CD14-positive monocyte (primary cell): ENCODE measurements around the gene RPTOR. TPM values are rescaled to one million over a fixed set of nuclear protein-coding genes. Genes with fewer than 3 reads are reported as not detected.
A peak's percentile ranks its signal among the peaks of the same experiment; 100 is the strongest.

Experiments used
- DNase-seq, 3 donors: peaks; one replicate each; pipeline ENCODE4 v3.0.0-alpha.2; 2011 to 2022
- H2AFZ ChIP-seq: 2 replicates; pipeline ENCODE4 v1.6.0; 2012; ENCODE audit warnings: mild to moderate bottlenecking, low read depth, low read length, inconsistent platforms; ENCODE audit not compliant: insufficient read depth, poor library complexity, severe bottlenecking
- H3K27ac ChIP-seq, 2 donors: 1 replicate in 1 of 2; 2 replicates in 1 of 2; pipeline ENCODE4 v1.5.1; 2012 to 2013; ENCODE audit warnings: low read length in 2 of 2, control low read depth in 1 of 2, inconsistent platforms in 1 of 2, low read depth in 1 of 2, mild to moderate bottlenecking in 1 of 2
- H3K27me3 ChIP-seq, 2 donors: one replicate each; pipeline versions ENCODE4 v1.6.0 to v1.6.1; 2011 to 2013; ENCODE audit warnings: low read length in 2 of 2; ENCODE audit not compliant: control insufficient read depth in 2 of 2, insufficient read depth in 2 of 2
- H3K36me3 ChIP-seq, 2 donors: replicated peaks in 1 of 2; 1 replicate in 1 of 2; 2 replicates in 1 of 2; pipeline versions ENCODE4 v1.5.1 to v1.6.1; 2012 to 2013; ENCODE audit warnings: low read length in 2 of 2, control low read depth in 1 of 2, inconsistent platforms in 1 of 2, mild to moderate bottlenecking in 1 of 2; ENCODE audit not compliant: insufficient read depth in 2 of 2, control insufficient read depth in 1 of 2
- H3K4me1 ChIP-seq, 2 donors: 1 replicate in 1 of 2; 2 replicates in 1 of 2; pipeline versions ENCODE4 v1.5.1 to v1.6.1; 2012 to 2013; ENCODE audit warnings: low read length in 2 of 2, control low read depth in 1 of 2, inconsistent platforms in 1 of 2, mild to moderate bottlenecking in 1 of 2, moderate library complexity in 1 of 2; ENCODE audit not compliant: insufficient read depth in 2 of 2, control insufficient read depth in 1 of 2
- H3K4me2 ChIP-seq: replicated peaks from 2 replicates; pipeline ENCODE3; 2012; ENCODE audit warnings: low read length, moderate library complexity, mild to moderate bottlenecking; ENCODE audit not compliant: poor library complexity, severe bottlenecking; ENCODE audit errors: extremely low read depth
- H3K4me3 ChIP-seq, 3 experiments: fragments of 200-600 bp in 1 of 3; sonication (generic) in 1 of 3; replicated peaks in 1 of 3; 1 replicate in 2 of 3; 2 replicates in 1 of 3; pipeline ENCODE4 v1.5.1; 2011 to 2013; ENCODE audit warnings: low read length in 3 of 3, mild to moderate bottlenecking in 3 of 3, control low read depth in 2 of 3, low read depth in 2 of 3, inconsistent platforms in 1 of 3, moderate library complexity in 1 of 3
- H3K79me2 ChIP-seq: 2 replicates; pipeline ENCODE4 v1.6.0; 2012; ENCODE audit warnings: mild to moderate bottlenecking, control low read depth, inconsistent platforms, low read length, moderate library complexity; ENCODE audit not compliant: insufficient read depth
- H3K9ac ChIP-seq: 2 replicates; pipeline ENCODE4 v1.6.0; 2017; ENCODE audit warnings: low read length, mild to moderate bottlenecking; ENCODE audit not compliant: insufficient read depth, poor library complexity, severe bottlenecking
- H3K9me3 ChIP-seq, 2 donors: replicated peaks in 1 of 2; 1 replicate in 1 of 2; 2 replicates in 1 of 2; pipeline versions ENCODE4 v1.5.1 to v1.6.1; 2012 to 2013; ENCODE audit warnings: low read length in 2 of 2, control low read depth in 1 of 2; ENCODE audit not compliant: control insufficient read depth in 1 of 2, insufficient read depth in 1 of 2
- H4K20me1 ChIP-seq: 2 replicates; pipeline ENCODE4 v1.6.0; 2012; ENCODE audit warnings: mild to moderate bottlenecking, low read length, control low read depth, moderate library complexity; ENCODE audit not compliant: insufficient read depth
- H3K27ac Mint-ChIP-seq, 7 donors: one replicate each; pipeline ENCODE4 v1.8.0; 2020; ENCODE audit warnings: mild to moderate bottlenecking in 7 of 7, mixed read lengths in 7 of 7, moderate library complexity in 6 of 7, inconsistent platforms in 2 of 7
- H3K27me3 Mint-ChIP-seq, 3 donors: one replicate each; pipeline ENCODE4 v1.8.0; 2021 to 2022; ENCODE audit warnings: low read depth in 3 of 3, mild to moderate bottlenecking in 3 of 3, mixed read lengths in 3 of 3, moderate library complexity in 3 of 3, inconsistent platforms in 1 of 3
- H3K36me3 Mint-ChIP-seq, 2 donors: one replicate each; pipeline ENCODE4 v1.8.0; 2020; ENCODE audit warnings: mixed read lengths in 2 of 2, inconsistent platforms in 1 of 2, mild to moderate bottlenecking in 1 of 2
- H3K4me1 Mint-ChIP-seq: one replicate; pipeline ENCODE4 v1.8.0; 2020; ENCODE audit warnings: mild to moderate bottlenecking, mixed read lengths
- H3K4me3 Mint-ChIP-seq, 2 donors: one replicate each; pipeline ENCODE4 v1.8.0; 2020; ENCODE audit warnings: mild to moderate bottlenecking in 2 of 2, mixed read lengths in 2 of 2, moderate library complexity in 1 of 2
- H3K9me3 Mint-ChIP-seq, 7 donors: one replicate each; pipeline ENCODE4 v1.8.0; 2020 to 2022; ENCODE audit warnings: mixed read lengths in 7 of 7, mild to moderate bottlenecking in 6 of 7, moderate library complexity in 6 of 7, inconsistent platforms in 2 of 7
- CTCF ChIP-seq: fragments of 200-600 bp; IDR thresholded peaks from one replicate; pipeline ENCODE4 v1.8.0; 2022; ENCODE audit warnings: antibody characterized with exemption, mild to moderate bottlenecking
- WGBS: methylation state at CpG from one replicate; pipeline ENCODE4 v1.1.5; 2013; ENCODE audit warnings: missing lambda C conversion rate; ENCODE audit not compliant: insufficient coverage; 5-methylcytosine and 5-hydroxymethylcytosine counted together
- intact Hi-C, 2 donors: fragments of 100-400 bp; cut with micrococcal nuclease; formaldehyde crosslinking; loops; one replicate each; pipeline versions ENCODE4 v1.15.0 to v1.15.1; 2023
- polyA plus RNA-seq, 3 donors: library from polyadenylated mRNA; depleted of rRNA in 1 of 3; unstranded in 2 of 3; stranded (reverse) in 1 of 3; fragments of 300-500 nt in 2 of 3; fragments of >200 nt in 1 of 3; fragmentation: Illumina TruSeq in 2 of 3; gene quantifications; 1 replicate in 2 of 3; 2 replicates in 1 of 3; pipeline ENCODE4 v1.2.3, GENCODE V29; 2012 to 2021

Gene RPTOR
- polyA plus RNA-seq, 3 donors = 1.1 to 8.7 (median 2.6) TPM

GRCh38 chr17:80631142-80632045 lies 86.8 kb downstream of the RPTOR start:
- Mint-ChIP-seq H3K27ac (peak overlapping the region in 1 of 7 donors; percentile 13), H3K9me3 (no peaks in the 10 kb centered on the region)
- H3K9ac ChIP-seq = no peak overlapping the region

More at GRCh38 chr17:80631142-80632045, 86.8 kb downstream of the RPTOR start:
- Mint-ChIP-seq H3K27me3 (peaks cover 0 to 4% (median 1%) of the 10 kb centered on the region in 3 donors), H3K36me3 (peaks cover 15 to 24% of the 10 kb centered on the region in 2 donors), H3K4me1 (peaks cover 7% of the 10 kb centered on the region), H3K4me3 (no peak overlapping the region)
- peaks cover 0 to 14% of the 10 kb centered on the region in 2 donors for H3K36me3 ChIP-seq
- H3K79me2 ChIP-seq = peaks cover 9% of the 10 kb centered on the region
- no peak overlapping the region for H3K4me3 ChIP-seq
- TF ChIP-seq CTCF = no peak
- H4K20me1 ChIP-seq = peaks cover 39% of the 10 kb centered on the region
- no peak overlapping the region for H2AFZ ChIP-seq
- H3K27ac ChIP-seq = no peak overlapping the region
- no peaks in the 10 kb centered on the region for H3K9me3 ChIP-seq
- DNase-seq = no peak
- intact Hi-C loops = no loop called here
- H3K4me1 ChIP-seq = no peaks in the 10 kb centered on the region
- H3K4me2 ChIP-seq = no peak overlapping the region
- H3K27me3 ChIP-seq = no peaks in the 10 kb centered on the region
- 88% methylated on average over 5 of the region's 10 CpGs for whole genome bisulfite sequencing
